Epithelial cell of esophagus (primary cell): Measurements from ENCODE around the gene PDK2.

ENCODE experiments used
- DNase-seq: peaks from one replicate; pipeline ENCODE4 v3.0.0; 2010; ENCODE audit warnings: low read depth
- H3K4me3 ChIP-seq: 2 replicates; pipeline ENCODE4 v1.5.1; 2011; ENCODE audit warnings: mild to moderate bottlenecking, low read length, control low read depth
- TF ChIP-seq, protein P1 (sequence below): IDR thresholded peaks from 2 replicates; pipeline ENCODE4 v1.5.1; 2011; ENCODE audit warnings: low read depth, mild to moderate bottlenecking, low read length, control low read depth, inconsistent platforms; ENCODE audit not compliant: insufficient read depth; ENCODE audit errors: missing control alignments

PDK2 gene

DNA sequence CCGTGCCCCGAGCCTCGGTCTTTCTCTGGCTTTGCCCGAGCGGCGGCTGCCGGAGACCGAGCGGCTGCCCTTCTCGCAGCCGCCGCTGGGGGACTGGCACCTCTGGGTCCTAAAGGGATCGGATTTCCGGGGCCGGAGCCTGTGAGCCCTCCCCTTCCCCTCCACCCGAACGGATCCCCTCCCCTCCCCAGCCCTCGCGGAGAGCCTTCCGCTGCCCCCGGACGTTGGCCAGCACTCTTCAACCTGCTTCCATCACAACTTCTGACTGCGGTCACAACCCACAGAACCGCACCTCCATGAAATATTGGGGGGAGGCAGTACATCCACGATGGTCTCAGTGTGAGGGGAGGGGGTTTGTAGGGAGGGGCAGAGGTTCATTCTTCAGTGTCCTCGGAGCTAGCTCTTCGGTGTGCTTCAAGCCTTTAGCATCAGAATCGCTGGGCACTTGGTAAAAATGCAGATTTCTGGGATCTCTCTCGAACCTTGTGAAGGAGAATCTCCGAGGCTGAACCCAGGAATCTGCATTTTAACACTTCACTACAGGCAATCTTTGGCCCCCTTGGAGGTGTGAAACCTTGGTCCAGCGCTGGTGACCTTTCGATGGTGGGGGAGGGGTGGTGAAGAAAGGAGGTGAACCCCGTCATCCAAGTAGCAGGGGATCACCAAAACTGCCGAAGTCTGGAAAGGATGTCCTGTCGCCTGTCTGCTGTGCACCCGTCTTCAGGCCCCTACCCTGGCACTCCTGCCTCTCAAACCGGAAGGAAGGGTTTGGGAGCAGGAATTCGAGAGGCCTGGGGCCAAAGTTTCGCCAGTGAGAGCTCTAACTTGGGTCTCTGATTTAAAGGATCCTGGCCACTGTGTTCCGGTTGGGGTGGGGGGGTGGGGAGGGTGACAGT lies 56.1 kb downstream of the PDK2 start:
- TF ChIP-seq, protein P1, sequence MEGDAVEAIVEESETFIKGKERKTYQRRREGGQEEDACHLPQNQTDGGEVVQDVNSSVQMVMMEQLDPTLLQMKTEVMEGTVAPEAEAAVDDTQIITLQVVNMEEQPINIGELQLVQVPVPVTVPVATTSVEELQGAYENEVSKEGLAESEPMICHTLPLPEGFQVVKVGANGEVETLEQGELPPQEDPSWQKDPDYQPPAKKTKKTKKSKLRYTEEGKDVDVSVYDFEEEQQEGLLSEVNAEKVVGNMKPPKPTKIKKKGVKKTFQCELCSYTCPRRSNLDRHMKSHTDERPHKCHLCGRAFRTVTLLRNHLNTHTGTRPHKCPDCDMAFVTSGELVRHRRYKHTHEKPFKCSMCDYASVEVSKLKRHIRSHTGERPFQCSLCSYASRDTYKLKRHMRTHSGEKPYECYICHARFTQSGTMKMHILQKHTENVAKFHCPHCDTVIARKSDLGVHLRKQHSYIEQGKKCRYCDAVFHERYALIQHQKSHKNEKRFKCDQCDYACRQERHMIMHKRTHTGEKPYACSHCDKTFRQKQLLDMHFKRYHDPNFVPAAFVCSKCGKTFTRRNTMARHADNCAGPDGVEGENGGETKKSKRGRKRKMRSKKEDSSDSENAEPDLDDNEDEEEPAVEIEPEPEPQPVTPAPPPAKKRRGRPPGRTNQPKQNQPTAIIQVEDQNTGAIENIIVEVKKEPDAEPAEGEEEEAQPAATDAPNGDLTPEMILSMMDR, result peak; percentile 66
- peak overlapping the region; percentile 74 for H3K4me3 ChIP-seq
- DNase-seq, result peak; percentile 91

DNA sequence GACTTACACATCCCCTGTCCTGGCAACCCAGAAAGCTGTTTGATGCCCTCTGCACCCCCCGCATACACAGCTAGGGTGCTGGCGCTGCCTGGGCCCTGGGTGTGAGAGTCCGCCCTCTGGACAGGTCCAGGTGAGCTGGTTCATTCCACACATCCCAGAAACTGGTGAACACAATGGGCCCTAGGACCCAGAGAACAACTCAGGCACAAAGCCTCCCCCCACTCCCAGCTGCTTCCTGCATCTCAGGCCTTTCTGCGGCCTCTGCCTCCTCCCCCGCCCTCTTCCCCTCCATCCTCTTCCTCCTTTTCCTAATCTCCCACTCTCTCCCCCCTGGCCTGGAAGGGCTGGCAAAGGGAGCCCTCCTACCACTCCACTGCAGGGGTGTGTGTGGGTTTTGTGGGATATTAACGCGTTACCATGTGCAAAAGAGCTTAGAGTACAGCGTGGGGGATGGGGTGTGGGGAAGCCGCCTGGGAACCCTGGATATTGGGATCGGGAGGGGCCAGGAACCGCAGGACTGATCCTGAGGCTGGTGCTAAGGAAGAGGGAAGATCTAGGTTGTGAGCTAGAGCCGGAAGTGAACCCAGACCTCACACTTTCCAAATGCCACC lies 56.9 kb downstream of the PDK2 start:
- peak; percentile 90 for DNase-seq
- TF ChIP-seq, protein P1, result no peak
- H3K4me3 ChIP-seq, result peak overlapping the region; percentile 74

DNA sequence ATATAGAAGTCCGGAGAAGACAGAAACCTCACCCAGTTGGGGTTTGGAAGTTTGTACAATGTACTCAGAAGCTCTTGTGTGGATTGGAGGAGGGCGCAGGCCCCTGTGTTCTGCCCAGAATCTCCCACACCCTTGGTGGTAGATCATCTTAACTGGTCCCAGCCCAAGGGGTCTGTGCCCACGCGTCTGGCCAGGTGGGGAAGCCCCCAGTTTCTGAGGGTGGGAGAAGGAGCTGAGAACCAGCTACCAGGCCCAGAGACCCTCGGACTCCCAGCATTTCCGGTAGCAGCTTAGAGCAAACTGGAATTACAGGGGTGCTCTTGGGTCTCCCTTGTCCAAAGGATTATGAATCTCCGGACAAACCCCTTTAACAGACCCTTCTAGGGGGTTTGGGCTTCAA lies 57.6 kb downstream of the PDK2 start:
- no peak overlapping the region for H3K4me3 ChIP-seq
- no peak for DNase-seq
- TF ChIP-seq, protein P1, result no peak

DNA sequence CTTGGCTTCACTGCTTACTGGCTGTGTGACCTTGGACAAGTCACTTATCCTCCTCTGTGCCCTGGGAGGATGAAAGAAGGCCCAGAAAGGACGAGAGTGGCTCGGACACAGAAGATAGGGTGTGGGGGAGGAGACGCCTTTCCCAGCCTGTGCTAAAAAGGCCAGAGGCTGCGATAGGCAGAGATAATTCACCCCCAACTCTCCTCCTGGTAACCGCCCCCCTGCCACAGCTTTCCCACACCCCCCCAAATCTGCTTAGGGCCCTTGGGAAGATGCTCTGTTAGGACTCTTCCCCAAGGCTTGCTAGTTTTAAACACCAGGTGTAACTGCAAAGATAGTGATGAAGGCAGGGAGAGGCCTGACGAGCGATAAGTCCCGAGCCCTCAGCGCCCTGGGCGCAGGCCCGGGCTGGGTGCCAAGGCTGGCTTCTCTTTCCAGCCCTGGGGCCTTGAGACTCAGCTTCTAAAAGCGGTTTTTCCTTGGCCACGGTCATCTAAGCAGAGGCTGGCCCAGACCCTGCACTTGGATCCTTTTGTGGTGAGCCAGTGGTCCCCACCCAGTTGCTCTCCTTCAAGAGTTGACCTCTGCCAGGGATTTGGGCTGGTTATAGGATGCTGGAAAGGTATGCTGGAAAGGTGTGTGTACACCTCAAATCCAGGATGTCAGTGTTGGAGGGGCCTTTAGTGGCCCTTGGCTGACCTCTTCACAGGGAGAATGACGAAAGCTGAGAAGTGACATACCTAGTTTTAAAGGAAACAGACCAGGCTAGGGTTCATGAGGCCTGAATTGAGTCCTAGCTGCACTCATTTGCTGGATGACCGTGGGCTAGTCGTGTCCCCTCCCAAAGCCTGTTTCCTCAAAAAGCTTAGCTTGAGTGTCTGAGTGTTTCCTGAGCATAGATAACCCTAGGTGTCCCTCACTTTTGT lies 58.8 kb downstream of the PDK2 start:
- no peak overlapping the region for H3K4me3 ChIP-seq
- TF ChIP-seq, protein P1, result no peak
- peak; percentile 65 for DNase-seq

DNA sequence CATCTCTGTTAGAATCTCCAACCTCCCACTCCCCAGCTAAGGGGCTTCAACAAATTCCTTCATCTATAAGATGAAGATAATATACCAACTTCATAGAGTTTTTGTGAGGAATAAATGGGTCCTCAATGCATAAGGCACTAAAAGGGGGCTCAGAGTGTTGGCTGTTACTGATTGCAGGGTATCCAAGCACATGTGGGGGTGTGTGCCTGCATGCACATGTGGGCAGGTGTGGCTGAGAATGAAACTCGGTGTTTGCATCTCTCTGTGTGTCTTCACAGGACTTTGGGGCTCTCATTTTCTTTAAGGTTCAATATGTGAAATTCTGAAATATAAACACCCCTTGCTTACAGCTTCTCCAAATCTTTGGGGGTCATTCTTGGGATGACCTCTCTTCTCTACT lies 59.5 kb downstream of the PDK2 start:
- TF ChIP-seq, protein P1, result no peak
- no peak for DNase-seq
- no peak overlapping the region for H3K4me3 ChIP-seq

DNA sequence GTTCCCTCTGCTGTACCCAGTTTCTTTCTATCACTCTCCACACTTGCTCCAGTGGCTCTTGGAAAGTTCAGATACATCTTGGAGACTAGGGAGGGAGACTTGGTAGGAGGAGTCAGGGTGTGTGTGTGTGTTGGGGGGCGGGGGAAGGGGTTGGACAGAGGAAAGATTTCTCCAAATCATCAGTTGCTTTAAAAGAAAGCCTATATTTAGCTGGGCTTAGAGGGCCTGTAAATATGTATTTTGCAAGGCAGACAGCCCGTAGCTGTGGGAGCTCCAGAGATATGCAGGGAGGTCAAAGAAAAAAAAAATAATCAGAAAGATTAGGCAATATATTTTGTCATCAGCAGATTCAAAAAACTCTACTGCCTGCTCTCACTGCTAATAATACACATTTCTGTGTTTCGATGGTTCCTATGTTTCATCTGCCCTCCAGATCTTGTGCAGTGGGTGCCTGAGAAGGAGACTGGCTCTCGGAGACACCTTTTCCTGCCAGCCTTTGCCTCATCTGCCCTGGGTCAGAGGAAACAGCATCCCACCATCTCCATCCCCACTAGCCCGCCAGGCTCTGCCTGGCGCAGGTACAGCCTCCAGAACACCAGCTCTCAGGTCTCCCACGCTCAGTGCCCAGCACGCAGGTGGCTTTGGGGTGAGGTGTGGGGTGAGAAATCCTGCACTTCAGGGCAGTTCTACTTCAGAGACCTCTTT lies 60.1 kb downstream of the PDK2 start:
- DNase-seq, result no peak
- TF ChIP-seq, protein P1, result no peak
- H3K4me3 ChIP-seq, result no peak overlapping the region
